ENCODE data around the gene MMP25. TPM values are rescaled to one million over a fixed set of nuclear protein-coding genes. Genes with fewer than 3 reads are reported as not detected.

The MMP25 gene
- total RNA-seq, 1 donor from 2014 or later = 0.25 TPM

DNA sequence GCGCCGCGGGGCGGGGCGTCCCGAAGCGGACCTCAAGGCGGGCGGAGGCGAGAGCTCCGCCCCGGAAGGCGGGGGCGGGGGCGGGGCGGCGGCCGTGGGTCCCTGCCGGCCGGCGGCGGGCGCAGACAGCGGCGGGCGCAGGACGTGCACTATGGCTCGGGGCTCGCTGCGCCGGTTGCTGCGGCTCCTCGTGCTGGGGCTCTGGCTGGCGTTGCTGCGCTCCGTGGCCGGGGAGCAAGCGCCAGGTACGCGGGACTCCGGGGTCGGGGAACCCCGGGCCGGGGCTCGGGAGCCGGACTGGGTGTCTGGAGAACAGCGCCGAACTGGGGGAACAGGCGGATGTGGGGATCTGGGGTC lies 26.1 kb upstream of the MMP25 start, which contains the start of gene TNFRSF12A:
Gene TNFRSF12A, plus strand, starts transcription at position 122 of the 357 bp plus-strand sequence. Its CDS starts 30 bp downstream, at position 152.
- TF ChIP-seq POLR2AphosphoS5 (IDR thresholded peaks at IDR 0.05; ENCODE audit: insufficient read depth in 1 of 2, low read depth in 1 of 2) = peak in 1 of 2 donors; percentile 58
- TF ChIP-seq POLR2A (IDR thresholded peaks at IDR 0.05) = peak in 1 of 2 donors; percentile 85
- no peak for TF ChIP-seq CTCF (IDR thresholded peaks at IDR 0.05)
- peaks cover 48% of the 10 kb centered on the region for H3K4me1 ChIP-seq
- peak within 1 kb of the TSS; percentile 96 for H3K27ac ChIP-seq
- H3K4me3 ChIP-seq = peak within 1 kb of the TSS; percentile 63 to 68
- DNase-seq (ENCODE audit: extremely low spot score in 2 of 2) = no peak
- no peaks in the 10 kb centered on the region for H3K9me3 ChIP-seq
- no peaks in the 10 kb centered on the region for H3K36me3 ChIP-seq
- intact Hi-C loops (cut with DNase I) = no loop called here
- peaks cover 5% of the 10 kb centered on the region for H3K27me3 ChIP-seq

DNA sequence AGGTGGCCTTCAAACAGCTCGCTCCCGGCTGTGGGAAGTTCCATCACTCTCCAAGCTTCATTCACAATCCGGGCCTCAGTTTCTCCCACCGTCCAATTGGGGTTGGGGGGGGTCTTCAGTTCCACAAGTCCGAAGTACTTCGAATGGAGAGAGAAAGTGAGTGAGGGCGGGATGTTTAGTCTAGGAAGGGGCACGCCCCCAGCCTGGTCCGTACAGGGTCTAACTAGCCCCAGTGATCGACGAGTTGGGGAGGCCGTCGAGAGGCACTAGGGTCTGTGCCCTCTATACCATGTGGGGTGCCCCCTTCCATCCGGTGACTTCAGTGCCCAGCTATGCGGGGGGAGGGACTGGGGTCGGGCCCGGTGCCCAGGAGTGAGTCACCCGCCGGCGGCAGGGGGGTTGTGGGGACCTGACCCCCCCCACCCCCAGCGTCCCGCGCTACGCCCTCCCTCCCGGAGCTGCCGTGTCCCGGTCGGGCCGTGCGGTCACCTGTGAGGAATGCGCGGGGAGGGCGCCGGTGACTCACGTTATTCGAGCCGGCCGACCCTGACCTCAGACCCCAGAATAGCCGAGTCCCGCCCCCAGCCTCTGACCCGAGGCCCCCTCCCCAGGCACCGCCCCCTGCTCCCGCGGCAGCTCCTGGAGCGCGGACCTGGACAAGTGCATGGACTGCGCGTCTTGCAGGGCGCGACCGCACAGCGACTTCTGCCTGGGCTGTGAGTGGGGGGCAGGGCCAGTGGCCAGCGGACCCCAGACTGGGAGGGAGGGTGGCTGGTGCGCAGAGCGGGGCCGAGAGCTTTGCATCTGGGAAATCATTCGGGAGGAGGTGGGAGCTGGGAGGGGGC lies 25.5 kb upstream of the MMP25 start:
- Histone ChIP-seq H3K4me1 (peaks cover 51% of the 10 kb centered on the region), H3K27me3 (peaks cover 5% of the 10 kb centered on the region), H3K27ac (peak overlapping the region; percentile 96), H3K4me3 (peak overlapping the region; percentile 63 to 68), H3K9me3 (no peaks in the 10 kb centered on the region), H3K36me3 (no peaks in the 10 kb centered on the region)
- TF ChIP-seq POLR2A (IDR thresholded peaks at IDR 0.05) (no peak), CTCF (IDR thresholded peaks at IDR 0.05) (no peak), POLR2AphosphoS5 (IDR thresholded peaks at IDR 0.05; ENCODE audit: insufficient read depth in 1 of 2, low read depth in 1 of 2) (peak; percentile 28 to 93)
- peak in 1 of 2 donors; percentile 92 for DNase-seq (ENCODE audit: extremely low spot score in 2 of 2)
- intact Hi-C loops (cut with DNase I) = no loop called here

GRCh38 chr16:3021449-3022207 lies 24.7 kb upstream of the MMP25 start:
- intact Hi-C loops (cut with DNase I) = no loop called here
- DNase-seq (ENCODE audit: extremely low spot score in 2 of 2) = no peak
- Histone ChIP-seq H3K4me1 (peaks cover 51% of the 10 kb centered on the region), H3K4me3 (peak overlapping the region; percentile 63 to 68), H3K27me3 (peaks cover 5% of the 10 kb centered on the region), H3K9me3 (no peaks in the 10 kb centered on the region), H3K36me3 (peaks cover 0 to 3% of the 10 kb centered on the region in 2 donors), H3K27ac (peak overlapping the region; percentile 96)
- no peak for TF ChIP-seq CTCF (IDR thresholded peaks at IDR 0.05)
- TF ChIP-seq POLR2A (IDR thresholded peaks at IDR 0.05) = no peak
- no peak for TF ChIP-seq POLR2AphosphoS5 (IDR thresholded peaks at IDR 0.05; ENCODE audit: insufficient read depth in 1 of 2, low read depth in 1 of 2)

DNA sequence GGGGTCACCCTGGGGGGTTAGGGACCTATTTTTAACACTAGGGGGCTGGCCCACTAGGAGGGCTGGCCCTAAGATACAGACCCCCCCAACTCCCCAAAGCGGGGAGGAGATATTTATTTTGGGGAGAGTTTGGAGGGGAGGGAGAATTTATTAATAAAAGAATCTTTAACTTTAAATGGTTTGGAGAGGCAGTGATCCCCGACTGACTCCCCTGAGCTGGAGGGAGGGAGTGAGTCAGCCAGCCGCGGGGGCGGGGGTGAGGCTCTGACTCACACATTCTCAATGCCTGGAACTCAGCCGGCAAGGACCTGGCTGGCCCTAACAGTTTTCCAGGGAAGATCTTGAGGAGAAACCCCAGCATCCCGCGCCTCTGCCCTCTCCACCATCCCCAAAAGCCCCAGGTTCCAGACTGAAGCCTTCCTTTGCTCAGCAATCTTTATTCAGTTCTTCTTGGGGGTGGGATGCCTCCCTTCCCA lies 24.1 kb upstream of the MMP25 start:
- intact Hi-C loops (cut with DNase I) = no loop called here
- H3K9me3 ChIP-seq = no peaks in the 10 kb centered on the region
- peak overlapping the region; percentile 68 to 76 for H3K4me3 ChIP-seq
- peak in 1 of 2 donors; percentile 96 for DNase-seq (ENCODE audit: extremely low spot score in 2 of 2)
- H3K27me3 ChIP-seq = peaks cover 5% of the 10 kb centered on the region
- H3K4me1 ChIP-seq = peaks cover 51% of the 10 kb centered on the region
- peak overlapping the region; percentile 96 for H3K27ac ChIP-seq
- peaks cover 0 to 3% of the 10 kb centered on the region in 2 donors for H3K36me3 ChIP-seq
- peak in 1 of 2 donors; percentile 90 for TF ChIP-seq POLR2AphosphoS5 (IDR thresholded peaks at IDR 0.05; ENCODE audit: insufficient read depth in 1 of 2, low read depth in 1 of 2)
- no peak for TF ChIP-seq CTCF (IDR thresholded peaks at IDR 0.05)
